AG04449 (cell line): ENCODE measurements around the gene TMSB10.
"Not testable (repeated sequence)": the region's sequence is repeated elsewhere in the genome, so short reads cannot be mapped to it uniquely, and the experiment has no call there.

Source experiments
- CTCF ChIA-PET: fragments of 350-600 bp; formaldehyde crosslinking; extraction: SDS; loops from one replicate; lab custom pipeline; 2021; ENCODE audit warnings: antibody characterized with exemption; lab: Yijun Ruan, JAX
- POLR2A ChIA-PET: fragments of 400-600, 350-600 bp; formaldehyde crosslinking; extraction: SDS; loops from one replicate; lab custom pipeline; 2020; ENCODE audit warnings: antibody characterized with exemption, inconsistent platforms; lab: Yijun Ruan, JAX
- DNase-seq: peaks from one replicate; pipeline ENCODE4 v3.0.0-alpha.2; 2010; ENCODE audit warnings: low read depth, low spot score
- H3K4me3 ChIP-seq: 2 replicates; pipeline ENCODE4 v1.5.1; 2011; ENCODE audit warnings: low read depth, mild to moderate bottlenecking, control low read depth, low read length
- CTCF ChIP-seq: IDR thresholded peaks from one replicate; pipeline ENCODE4 v1.5.1; 2011; ENCODE audit warnings: mild to moderate bottlenecking, moderate library complexity, low read length, control low read depth, inconsistent platforms; ENCODE audit not compliant: insufficient read depth; ENCODE audit errors: missing control alignments

TMSB10 gene

GRCh38 chr2:84873350-84873749, 32.1 kb upstream of the TMSB10 start:
- ChIA-PET CTCF (interaction anchor here (1.0 kb wide), 1 partner anchor 15 kb away, joined by 4 read pairs; no protein-coding TSS in a partner anchor), POLR2A (no interaction called here)
- TF ChIP-seq CTCF = no peak
- no peak overlapping the region for H3K4me3 ChIP-seq
- DNase-seq = no peak

GRCh38 chr2:84874381-84875212, 30.9 kb upstream of the TMSB10 start:
- ChIA-PET POLR2A (no interaction called here), CTCF (interaction anchor here (1.1 kb wide), 1 partner anchor 10 kb away, joined by 3 read pairs; no protein-coding TSS in a partner anchor)
- TF ChIP-seq CTCF = no peak
- H3K4me3 ChIP-seq = no peak overlapping the region
- DNase-seq = no peak

GRCh38 chr2:84875213-84875560, 30.3 kb upstream of the TMSB10 start:
- no peak for TF ChIP-seq CTCF
- DNase-seq = no peak
- ChIA-PET CTCF (interaction anchor here (1.1 kb wide), 1 partner anchor 10 kb away, joined by 3 read pairs; no protein-coding TSS in a partner anchor), POLR2A (no interaction called here)
- no peak overlapping the region for H3K4me3 ChIP-seq

- POLR2A ChIA-PET = not testable (repeated sequence)
Measured at GRCh38 chr2:84875619-84876018, 29.8 kb upstream of the TMSB10 start.

GRCh38 chr2:84876369-84876768, 29.1 kb upstream of the TMSB10 start:
- no peak for DNase-seq
- no peak for TF ChIP-seq CTCF
- no peak overlapping the region for H3K4me3 ChIP-seq
- POLR2A ChIA-PET = no interaction called here
- CTCF ChIA-PET = no interaction called here

More at GRCh38 chr2:84875619-84876018, 29.8 kb upstream of the TMSB10 start:
- CTCF ChIA-PET = interaction anchor here (0.7 to 1.1 kb wide), 2 partner anchors 9 to 12 kb away, joined by 3 read pairs; no protein-coding TSS in a partner anchor
- DNase-seq, H3K4me3 ChIP-seq: not testable (repeated sequence)

GRCh38 chr2:84878459-84878858, 27.0 kb upstream of the TMSB10 start:
- no peak overlapping the region for H3K4me3 ChIP-seq
- ChIA-PET CTCF (interaction anchor here (5.2 kb wide), 1 partner anchor 47 kb away, joined by 41 read pairs; no protein-coding TSS in a partner anchor), POLR2A (no interaction called here)
- TF ChIP-seq CTCF = no peak
- DNase-seq = no peak
